Epithelial cell of esophagus (primary cell): ENCODE results near the gene CCL3.
A peak's percentile ranks its signal among the peaks of the same experiment; 100 is the strongest.

Experiments used
- DNase-seq: peaks from one replicate; pipeline ENCODE4 v3.0.0; 2010; ENCODE audit warnings: low read depth
- H3K4me3 ChIP-seq: 2 replicates; pipeline ENCODE4 v1.5.1; 2011; ENCODE audit warnings: mild to moderate bottlenecking, low read length, control low read depth
- TF ChIP-seq, protein P1 (sequence below): IDR thresholded peaks from 2 replicates; pipeline ENCODE4 v1.5.1; 2011; ENCODE audit warnings: low read depth, mild to moderate bottlenecking, low read length, control low read depth, inconsistent platforms; ENCODE audit not compliant: insufficient read depth; ENCODE audit errors: missing control alignments

CCL3 gene

DNA sequence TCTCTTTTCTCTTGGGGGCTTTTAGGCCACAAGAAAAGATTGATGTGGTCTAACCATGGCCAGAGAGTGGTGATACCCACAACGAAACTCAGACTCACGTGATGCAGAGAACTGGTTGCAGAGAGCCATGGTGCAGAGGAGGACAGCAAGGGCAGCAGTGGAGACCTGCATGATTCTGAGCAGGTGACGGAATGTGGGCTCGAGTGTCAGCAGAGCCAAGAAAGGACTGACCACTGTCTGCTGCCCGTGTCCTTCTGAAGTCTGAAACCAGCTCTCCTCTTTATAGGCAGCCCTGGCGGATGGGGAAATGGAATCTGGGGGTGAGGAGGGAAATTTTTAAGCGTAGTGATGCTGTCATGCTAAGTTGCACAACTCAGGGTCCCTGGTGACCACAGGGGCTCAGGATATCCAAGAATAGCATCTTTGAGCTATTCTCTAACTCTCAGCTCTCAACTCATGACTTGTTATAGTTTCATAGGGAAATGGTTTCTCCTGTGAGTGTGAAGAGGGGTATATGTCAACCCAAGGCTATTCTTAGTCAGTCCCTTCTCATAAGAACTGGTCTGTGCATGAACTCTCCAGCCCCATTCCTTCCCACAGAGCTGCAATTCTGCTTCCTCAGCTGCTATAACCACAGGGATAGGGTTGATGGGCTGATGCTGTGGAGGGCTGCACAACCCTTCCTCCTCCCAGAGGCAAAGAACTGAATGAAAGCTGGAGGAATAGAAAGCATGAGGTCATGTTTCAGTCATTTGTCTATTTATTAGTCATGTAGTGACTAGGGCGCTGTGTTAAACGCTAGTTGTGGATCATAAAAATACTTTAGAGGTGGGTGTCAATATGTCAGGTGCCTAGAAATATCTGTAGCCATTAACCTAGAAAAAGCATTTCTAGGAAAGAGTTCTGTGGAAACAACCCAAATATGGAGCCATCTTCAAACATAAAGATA is at the start of gene CCL3:
TSS of gene CCL3 (minus strand) at position 256 of the 949 bp plus-strand sequence. CDS start at position 171, 85 bp downstream.
- H3K4me3 ChIP-seq = no peak within 1 kb of the TSS
- TF ChIP-seq, protein P1, sequence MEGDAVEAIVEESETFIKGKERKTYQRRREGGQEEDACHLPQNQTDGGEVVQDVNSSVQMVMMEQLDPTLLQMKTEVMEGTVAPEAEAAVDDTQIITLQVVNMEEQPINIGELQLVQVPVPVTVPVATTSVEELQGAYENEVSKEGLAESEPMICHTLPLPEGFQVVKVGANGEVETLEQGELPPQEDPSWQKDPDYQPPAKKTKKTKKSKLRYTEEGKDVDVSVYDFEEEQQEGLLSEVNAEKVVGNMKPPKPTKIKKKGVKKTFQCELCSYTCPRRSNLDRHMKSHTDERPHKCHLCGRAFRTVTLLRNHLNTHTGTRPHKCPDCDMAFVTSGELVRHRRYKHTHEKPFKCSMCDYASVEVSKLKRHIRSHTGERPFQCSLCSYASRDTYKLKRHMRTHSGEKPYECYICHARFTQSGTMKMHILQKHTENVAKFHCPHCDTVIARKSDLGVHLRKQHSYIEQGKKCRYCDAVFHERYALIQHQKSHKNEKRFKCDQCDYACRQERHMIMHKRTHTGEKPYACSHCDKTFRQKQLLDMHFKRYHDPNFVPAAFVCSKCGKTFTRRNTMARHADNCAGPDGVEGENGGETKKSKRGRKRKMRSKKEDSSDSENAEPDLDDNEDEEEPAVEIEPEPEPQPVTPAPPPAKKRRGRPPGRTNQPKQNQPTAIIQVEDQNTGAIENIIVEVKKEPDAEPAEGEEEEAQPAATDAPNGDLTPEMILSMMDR = no peak
- DNase-seq = no peak

DNA sequence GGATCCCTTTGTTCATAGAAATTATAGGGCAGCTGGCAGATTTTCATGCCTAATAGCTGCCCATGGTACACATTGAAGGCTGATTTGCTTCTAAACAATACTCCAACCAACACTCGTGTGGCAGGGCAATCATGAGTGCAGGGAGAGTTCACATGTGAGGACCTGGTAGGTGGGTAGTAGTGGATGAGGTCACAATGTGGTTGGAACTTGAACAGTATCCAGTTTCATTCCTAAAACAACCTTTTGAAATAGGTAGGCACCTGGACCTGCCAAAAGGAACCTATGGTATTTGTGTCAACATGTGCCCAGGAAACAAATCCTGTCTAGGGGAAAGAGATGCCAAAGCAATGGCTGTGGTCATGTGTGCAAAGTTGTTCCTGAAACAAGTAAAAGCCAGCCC is 46.5 kb upstream of the CCL3 start:
- DNase-seq = no peak
- TF ChIP-seq, protein P1 = no peak
- H3K4me3 ChIP-seq = no peak overlapping the region

GRCh38 chr17:36136036-36136435 is 46.1 kb upstream of the CCL3 start:
- H3K4me3 ChIP-seq = no peak overlapping the region
- no peak for DNase-seq
- TF ChIP-seq, protein P1 = no peak

DNA sequence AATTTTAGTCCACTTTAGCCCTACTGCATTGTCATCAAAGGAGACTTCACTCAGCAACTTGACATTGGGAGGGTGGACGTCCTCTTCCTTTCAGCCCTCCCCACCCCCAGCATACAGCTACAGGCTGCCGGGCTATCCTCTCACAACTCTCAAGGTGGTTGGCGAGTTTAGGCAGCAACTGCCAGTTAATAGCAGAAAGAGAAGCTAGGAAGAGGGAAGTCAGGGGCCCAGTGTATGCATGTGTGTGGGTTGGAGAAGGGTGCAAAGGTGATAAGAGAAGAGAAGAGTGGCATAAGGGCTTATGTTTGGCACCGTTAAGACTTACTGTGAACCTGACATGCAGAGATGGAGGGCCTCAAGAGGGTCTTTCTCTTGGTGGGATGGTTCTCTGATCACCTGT is 45.5 kb upstream of the CCL3 start:
- no peak overlapping the region for H3K4me3 ChIP-seq
- TF ChIP-seq, protein P1 = no peak
- no peak for DNase-seq

DNA sequence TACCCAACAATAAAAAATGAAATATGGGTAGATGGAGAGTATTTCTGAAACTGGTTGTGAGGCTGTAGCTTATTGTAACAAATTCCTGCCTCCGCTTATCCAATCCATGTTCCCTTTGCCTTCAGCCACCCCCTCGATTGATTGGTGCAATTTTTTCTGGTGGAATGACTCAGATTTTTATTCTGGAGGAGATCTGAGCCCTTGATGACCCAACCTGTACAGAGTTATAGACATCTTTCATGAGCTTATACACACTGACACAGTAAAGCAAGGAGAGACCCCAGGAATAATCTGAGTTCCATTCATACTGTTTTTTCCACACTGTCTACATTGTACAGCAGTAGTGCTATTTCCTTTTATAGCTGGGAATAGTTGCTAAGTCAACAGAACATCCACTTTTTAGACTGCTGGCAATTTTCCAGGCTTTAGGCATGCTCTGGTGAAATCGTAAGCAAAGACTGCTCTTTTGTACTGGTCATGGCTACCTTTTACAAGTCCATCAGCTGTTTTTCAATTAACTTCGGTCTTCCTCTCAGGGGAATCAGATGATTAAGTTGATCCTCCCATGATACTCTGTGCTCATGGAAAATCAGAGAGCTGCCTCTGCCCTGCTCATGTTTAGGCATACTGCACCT is 43.8 kb upstream of the CCL3 start:
- TF ChIP-seq, protein P1 = no peak
- no peak overlapping the region for H3K4me3 ChIP-seq
- DNase-seq = peak; percentile 31

GRCh38 chr17:36132421-36132831 is 42.5 kb upstream of the CCL3 start:
- H3K4me3 ChIP-seq = no peak overlapping the region
- no peak for DNase-seq
- TF ChIP-seq, protein P1 = no peak
